GM21423 (cell line): ENCODE measurements around the gene ADCY10.
"Not testable (repeated sequence)": the region's sequence is repeated elsewhere in the genome, so short reads cannot be mapped to it uniquely, and the experiment has no call there.

Source experiments
- ATAC-seq: cut with Tn5 transposase; IDR thresholded peaks from one replicate; pipeline ENCODE4 v1.9.1; 2021; ENCODE audit warnings: mild to moderate bottlenecking, moderate library complexity; ENCODE audit not compliant: unreplicated experiment

ADCY10 gene

DNA sequence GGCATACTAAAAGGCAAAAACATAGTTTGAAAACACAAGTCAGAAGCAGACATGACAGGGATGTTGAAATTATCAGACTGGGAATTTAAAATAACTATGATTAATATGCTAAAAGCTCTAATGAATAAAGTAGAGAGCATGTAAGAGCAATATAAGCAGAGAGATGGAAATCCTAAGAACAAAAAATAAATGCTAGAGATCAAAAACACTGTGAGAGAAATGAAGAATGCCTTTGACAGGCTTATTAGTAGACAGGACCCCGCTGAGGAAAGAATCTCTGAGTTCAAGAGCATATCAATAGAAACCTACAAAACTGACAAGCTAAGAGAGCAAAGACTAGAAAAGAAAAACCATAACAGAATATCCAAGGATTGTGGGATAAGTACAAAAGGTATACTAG lies 98.3 kb downstream of the ADCY10 start:
- no peak for ATAC-seq

DNA sequence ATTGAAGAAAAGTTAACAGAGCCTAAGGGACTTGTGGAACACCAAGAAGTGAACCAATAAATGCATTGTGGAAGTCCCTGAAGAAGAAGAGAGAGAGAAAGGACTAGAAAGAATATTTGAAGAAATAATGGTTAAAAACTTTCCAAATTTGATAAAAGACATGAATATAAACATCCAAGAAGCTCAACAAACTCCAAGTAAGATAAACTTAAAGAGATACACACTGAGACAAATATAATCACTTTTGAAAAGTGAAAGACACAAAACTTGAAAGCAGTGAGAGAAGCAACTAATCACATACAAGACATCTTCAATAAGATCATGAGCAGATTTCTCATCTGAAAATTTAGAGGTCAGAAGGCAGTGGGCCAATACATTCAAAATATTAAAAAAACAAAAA lies 101.0 kb downstream of the ADCY10 start:
- ATAC-seq = no peak

DNA sequence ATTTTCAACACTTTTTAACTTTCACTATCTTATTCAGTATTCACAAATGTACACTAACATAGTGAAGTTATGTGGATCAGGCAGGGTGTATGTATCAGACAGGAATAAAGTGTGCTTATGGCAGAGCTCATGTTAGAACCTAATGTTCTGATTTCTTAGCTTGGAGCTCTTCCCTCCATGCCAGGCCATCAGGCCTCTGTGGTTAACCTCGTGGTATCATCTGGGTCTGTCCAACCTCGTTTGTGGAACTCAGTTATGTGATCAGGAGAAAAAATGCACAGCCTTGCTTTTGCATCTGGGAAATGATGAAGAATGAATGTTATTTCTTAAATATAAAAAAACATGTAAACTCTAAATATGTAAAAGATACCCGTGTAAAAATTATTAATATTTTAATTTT lies 105.2 kb downstream of the ADCY10 start:
- no peak for ATAC-seq

DNA sequence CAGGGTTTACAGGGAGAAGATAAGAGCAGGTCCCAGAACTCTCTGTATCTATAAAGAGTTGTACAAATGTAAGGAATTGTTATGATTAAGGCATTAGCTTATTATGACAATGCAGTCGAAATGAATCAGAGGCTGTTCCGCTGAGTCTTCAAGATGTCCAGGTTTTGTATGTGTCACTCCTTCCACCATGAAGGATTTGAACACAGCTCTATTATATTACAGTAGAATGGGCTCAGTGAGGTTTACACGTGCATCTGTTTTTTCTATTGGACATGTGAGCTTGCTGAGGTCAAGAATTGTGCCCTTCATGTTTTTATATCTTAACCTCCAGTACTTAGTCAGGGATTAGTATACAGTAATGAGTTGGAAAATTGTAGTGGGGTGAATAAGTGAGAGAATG lies 105.8 kb downstream of the ADCY10 start:
- ATAC-seq = no peak

DNA sequence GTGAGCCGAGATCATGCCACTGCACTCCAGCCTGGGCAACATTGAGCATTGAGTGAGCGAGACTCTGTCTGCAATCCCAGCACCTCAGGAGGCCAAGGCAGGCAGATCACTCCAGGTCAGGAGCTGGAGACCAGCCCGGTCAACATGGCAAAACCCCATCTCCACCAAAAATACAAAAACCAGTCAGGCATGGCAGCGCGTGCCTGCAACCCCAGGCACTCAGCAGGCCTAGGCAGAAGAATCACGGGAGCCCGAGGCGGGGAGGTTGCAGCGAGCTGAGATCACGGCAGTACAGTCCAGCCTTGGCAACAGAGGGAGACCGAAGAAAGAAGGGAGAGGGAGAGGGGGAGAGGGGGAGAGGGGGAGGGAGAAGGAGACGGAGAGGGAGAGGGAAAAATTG lies 107.3 kb downstream of the ADCY10 start:
- ATAC-seq = not testable (repeated sequence)

GRCh38 chr1:167806235-167806634 lies 107.7 kb downstream of the ADCY10 start:
- not testable (repeated sequence) for ATAC-seq

- ATAC-seq = no peak
Observed at GRCh38 chr1:167805041-167805556, 108.8 kb downstream of the ADCY10 start.

GRCh38 chr1:167803358-167804207 lies 110.4 kb downstream of the ADCY10 start:
- peak; percentile 85 for ATAC-seq

GRCh38 chr1:167802235-167802634 lies 111.7 kb downstream of the ADCY10 start:
- ATAC-seq = no peak

DNA sequence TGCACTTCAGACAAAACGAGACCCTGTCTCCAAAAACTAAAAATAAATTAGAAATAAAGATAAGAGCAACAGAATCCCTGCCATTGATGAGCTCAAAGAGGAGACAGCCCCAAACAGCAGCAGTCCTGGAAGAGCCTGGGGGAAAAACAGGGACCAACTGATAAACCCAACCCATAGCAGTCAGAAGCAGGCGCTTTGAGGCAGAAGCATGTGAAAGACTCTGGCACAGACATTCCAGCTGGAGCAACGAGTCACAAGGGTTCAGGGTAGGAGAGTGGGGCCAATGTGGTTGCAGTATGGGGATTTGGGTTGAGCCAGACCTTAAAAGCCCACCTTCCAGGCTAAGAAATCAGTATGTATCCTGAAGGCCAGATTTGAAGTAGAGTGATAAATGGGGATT lies 113.7 kb downstream of the ADCY10 start:
- no peak for ATAC-seq

- no peak for ATAC-seq
Observed at GRCh38 chr1:167799747-167800146, 114.2 kb downstream of the ADCY10 start.

DNA sequence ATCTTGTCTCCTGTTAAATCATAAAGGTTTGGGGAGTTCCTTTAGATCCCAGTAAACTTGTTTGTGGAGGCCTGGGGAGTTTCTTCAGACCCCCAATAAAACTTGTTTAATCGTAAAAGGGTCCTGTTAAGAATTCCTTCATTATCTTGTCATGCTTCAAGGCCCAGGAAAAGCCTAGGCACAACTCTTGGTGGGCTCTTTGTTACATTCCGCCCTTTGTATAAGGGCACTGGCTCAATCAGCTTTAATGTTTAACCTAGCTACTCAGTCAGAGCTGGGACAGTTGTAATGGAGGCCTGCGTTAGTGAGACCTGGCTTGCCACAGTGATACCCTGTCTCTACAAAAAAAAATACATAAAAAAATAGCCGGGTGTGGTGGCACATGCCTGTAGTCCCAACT lies 115.0 kb downstream of the ADCY10 start:
- ATAC-seq = no peak

GRCh38 chr1:167797015-167797414 lies 116.9 kb downstream of the ADCY10 start:
- no peak for ATAC-seq

GRCh38 chr1:167795810-167796740 lies 117.9 kb downstream of the ADCY10 start:
- no peak for ATAC-seq

GRCh38 chr1:167794043-167794442 lies 119.9 kb downstream of the ADCY10 start:
- ATAC-seq = no peak

GRCh38 chr1:167792188-167792565 lies 121.8 kb downstream of the ADCY10 start:
- no peak for ATAC-seq

GRCh38 chr1:167791281-167792187 lies 122.4 kb downstream of the ADCY10 start:
- no peak for ATAC-seq

DNA sequence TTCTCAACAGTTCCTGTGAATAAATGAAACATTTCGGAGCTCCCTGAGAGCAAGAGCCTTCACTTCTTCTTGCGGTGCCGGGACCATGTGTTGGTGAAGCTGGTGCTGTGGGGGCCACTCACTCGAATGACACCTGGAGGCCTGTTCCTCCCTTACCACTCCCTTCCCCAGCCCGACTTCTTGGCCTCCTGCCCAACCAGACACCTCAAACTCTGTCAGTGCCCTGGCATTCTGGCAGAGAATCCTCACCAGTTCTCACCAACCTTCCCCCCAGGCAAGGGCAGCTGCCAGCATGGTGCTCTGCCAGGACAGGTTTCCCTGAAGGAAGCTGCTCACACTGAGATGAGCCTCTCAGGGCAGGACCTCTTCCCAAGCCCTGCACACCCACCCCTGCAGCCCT lies 123.8 kb downstream of the ADCY10 start:
- no peak for ATAC-seq

DNA sequence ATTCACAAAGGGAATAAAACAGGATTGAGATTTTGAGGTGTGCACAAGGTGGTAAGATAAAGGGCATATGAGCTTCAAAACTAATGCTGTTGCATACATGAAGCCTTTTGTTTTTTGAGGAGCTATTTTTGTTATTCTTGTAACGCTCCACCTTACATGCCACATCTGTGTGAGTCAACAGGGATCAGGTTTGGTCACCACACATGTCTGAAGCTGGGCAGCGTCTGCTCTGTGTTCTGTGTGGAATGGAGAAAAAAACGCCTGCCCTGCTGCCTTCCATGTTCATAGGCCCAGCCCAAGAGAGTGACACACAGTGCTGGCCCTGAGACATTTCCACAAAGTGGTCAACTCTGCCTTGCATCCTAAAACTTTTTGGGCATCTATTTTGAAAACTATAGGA lies 124.4 kb downstream of the ADCY10 start:
- no peak for ATAC-seq

DNA sequence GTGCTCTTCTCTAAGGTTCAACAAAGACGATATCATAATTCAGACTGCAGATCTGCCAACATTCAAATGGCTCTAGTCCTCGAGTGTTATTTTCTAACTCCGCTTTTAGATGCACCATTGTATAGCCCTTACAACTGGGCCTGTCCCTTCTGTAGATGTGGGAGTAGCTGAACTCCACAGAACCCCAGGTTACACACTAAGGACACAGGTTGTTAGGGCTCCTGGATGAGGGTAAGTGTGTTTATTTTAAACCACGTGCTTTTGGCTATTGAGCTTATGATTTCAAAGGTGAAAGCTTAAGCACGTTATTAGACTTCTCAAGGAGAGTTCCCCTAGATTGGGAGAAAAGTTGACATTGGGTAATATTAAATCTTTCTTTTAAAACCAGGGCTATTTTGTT lies 127.4 kb downstream of the ADCY10 start:
- ATAC-seq = no peak
